GM23248 (cell line): Measurements from ENCODE around the gene CCZ1B.
"Not testable (repeated sequence)": the region's sequence is repeated elsewhere in the genome, so short reads cannot be mapped to it uniquely, and the experiment has no call there.

Experiments used
- EZH2 ChIP-seq: fragments of 200-600 bp; sonication (generic); IDR thresholded peaks from 2 replicates; pipeline ENCODE4 v1.6.1; 2018; ENCODE audit warnings: antibody characterized with exemption, mild to moderate bottlenecking; ENCODE audit not compliant: insufficient read depth, poor library complexity, severe bottlenecking
- EZH2phosphoT487 ChIP-seq: fragments of 200-600 bp; sonication (generic); IDR thresholded peaks from 2 replicates; pipeline ENCODE4 v1.6.1; 2018; ENCODE audit warnings: antibody characterized with exemption, moderate library complexity, mild to moderate bottlenecking, low read depth; ENCODE audit not compliant: insufficient read depth

GRCh38 chr7:6750173-6750572, 75.9 kb downstream of the CCZ1B start:
- not testable (repeated sequence) for TF ChIP-seq EZH2, EZH2phosphoT487
